HG03196 (cell line): ENCODE measurements around the gene TUT1.
A peak's percentile ranks its signal among the peaks of the same experiment; 100 is the strongest.
"Not testable (repeated sequence)": the region's sequence is repeated elsewhere in the genome, so short reads cannot be mapped to it uniquely, and the experiment has no call there.

Source experiments
- ATAC-seq: cut with Tn5 transposase; IDR thresholded peaks from one replicate; pipeline ENCODE4 v1.9.1; 2021; ENCODE audit not compliant: unreplicated experiment

Gene TUT1

DNA sequence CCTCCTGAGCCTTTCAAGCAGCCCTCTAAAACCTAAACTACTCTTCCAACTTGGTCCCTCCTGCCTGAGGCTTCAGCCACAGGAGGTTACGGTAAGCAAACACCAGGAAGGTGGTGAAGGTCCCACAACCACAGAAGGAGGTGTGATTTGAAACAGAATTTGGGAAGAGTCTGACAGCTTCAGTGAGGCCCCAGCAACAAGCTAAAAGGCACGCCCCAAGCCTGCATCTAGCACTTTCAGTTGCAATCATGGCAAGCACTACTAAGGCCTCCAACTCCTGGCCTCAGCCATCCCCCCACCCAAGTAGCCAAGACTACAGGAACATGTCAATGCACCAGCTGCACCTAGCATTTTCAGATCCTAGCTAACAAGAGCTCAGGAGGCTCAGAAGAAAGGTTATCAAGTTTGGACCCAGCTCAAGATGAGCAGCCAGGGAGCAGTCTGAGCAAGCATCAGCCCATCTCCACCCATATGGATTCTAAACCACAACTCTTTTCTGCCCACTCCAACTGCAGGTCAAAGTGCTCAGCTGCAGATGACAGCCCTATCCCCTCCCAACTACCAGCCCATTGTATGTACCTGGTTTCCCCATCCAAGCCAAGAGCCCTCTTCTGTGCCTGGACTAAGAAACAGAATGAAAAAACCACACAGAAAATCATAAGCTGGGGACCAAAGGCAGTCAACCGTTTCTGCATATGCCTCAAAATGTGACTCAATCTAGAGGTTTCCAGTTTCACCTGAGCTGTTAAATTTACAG is 34.3 kb downstream of the TUT1 start:
- ATAC-seq = peak; percentile 19

DNA sequence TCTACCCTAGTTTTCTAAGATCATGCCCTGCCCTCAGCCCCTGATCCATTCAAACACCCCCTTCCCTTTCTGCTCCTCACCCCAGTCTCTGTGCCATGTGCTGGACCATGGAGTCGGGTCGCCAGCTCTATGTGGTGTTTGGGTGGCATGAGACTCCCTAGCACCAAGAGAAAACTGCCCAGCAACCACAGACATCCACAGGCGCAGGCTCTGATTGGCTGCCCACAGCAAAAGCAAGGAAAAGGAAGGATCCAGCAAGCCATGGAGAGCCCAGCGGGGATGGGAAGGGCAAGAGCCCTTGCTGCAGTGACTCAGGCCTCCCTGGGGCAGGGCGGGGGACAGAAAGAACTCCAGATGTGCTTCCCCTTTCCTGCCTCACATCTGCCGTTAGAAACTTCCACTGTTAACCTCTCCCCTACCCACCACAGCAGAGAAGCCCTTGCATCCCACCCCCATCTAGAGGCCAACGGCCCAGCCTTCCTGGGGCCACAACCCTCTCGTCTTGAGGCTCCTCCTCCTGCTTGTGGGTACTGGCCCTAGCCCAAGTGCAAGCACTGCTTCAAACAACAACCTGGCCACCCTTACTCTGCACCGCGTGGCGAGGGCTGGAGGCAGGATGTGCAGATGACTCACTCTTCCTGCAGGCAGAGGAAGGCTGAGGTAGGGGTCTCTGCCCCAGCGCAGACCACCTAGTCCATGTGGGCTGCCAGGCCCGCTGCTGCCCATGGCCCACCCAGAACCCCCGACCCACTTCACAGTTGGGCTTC is 35.0 kb downstream of the TUT1 start:
- ATAC-seq = peak; percentile 41

DNA sequence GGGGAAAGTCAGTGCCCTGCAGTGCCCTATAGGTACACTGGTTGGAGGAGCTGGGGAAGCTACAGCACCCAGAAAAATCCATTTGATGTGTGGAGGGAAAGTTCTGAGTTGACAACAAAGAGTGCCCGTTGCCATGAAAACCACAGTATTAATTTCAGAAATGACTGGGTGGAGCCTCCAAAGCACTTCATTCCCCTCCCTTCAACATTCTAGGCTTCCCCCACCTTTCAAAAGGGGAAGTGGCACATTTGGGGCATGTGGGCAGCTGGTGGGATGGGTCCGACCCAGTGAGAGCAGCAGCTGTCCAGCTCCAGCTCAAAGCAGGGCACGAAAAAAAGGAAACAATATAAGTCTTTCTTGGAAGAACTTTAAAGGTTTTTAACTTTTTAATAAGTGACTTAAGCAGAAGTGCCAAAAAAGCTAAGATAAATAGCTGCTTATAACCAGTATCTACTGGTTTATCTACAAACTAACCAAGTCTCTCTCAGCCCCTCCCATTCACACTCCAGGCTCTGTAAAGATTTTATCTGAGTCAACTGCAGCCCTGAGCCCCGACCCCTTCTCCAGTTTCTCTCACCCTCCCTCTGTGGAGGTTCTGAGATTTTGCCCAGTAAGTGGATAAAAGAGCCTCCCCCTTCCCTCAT is 35.7 kb downstream of the TUT1 start:
- ATAC-seq = peak; percentile 32

DNA sequence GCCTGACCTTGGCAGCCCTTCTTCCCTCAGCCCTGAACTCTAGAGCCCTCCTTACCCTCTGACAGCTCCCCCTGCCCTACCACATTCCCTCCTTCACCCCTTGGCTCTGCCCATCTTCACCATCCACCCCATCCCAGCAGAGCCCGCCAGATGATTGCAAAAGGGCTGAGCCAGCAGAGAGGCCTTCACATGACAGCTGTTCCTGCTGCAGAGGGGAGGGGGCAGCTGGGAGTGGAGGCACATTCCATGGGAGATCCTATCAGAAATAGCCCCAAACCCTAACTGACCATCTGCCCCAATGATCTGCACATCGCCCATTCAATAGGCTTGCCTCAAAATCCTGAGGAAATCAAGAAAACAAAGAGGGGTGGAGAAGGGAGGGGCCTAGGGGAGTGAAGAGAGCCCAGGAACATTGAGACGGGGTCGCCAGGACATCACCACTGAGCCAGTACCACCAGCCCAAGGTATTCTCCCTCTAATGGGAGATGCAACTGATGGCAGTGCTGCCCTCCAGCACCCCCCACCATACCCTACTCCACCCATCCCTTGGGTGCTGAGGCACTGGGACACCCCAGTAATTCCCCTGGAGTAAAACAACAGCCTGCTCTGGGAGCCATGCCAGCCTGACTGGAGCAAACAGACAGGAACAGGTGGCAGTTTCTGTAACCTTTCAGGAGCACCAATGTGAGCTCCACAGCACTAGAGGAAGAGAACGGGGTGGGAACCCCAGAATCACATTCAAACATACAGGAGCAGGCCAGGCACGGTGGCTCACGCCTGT is 36.7 kb downstream of the TUT1 start:
- no peak for ATAC-seq

DNA sequence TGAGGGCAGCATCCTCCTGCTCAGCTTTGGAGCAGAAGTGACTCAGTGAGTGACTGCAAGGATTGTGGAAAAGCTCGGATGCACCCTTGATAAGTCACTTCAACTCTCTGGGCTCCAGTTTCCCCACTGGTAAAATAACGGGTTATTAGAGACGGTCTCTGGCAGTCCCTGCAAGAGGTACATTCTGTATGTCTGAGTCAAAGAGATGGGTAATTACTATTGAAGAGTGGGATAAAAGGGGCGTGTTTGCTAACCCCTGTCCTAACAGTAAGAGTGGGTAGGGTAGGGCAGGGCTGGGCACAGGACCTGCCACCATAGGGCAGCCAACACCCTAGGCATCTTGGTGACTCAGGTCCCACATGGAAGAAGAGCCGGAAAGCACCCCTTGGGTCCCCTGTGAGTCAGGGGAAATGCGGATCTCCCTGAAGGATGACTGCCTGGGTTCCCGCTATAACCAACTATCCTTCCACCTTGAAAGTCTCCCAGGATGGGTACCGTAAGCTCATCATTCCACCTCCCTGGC is 37.4 kb downstream of the TUT1 start:
- ATAC-seq = no peak

DNA sequence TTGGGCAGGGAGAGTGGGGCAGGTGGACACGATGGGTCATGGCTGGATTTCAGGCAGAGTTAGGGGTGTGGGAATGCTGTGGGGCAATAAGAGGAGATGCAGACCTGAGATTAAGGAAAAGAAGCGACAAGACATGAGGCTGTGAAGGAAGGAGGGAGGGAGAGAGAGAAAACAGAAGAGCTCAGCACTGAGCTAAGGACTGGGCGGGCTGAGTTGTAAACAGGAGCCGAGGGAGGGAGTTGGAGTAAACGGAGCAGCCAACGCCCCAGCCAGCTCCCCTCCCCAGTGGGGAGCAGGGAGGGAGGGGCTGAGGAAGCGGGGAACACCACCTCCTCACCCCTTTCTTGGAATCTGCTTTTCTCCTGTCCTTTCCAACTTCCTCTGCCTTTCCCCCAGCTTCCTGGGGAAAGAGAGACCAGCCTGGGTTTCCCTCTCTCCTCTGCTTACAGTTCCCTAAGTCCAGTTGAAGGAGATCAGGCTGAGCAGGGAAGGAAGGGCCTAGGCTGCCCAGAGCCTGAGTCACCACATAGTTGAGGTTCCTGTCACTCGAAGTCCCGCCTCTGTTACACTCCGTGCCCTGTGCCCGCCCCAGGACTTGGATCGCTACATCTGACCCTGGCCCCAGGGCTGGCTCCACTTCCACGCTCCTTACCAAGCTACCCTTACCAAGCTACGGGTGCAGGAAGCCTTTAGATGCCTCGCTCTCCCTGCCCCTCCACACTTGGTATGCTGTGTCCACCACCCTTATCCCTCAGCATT is 38.1 kb downstream of the TUT1 start:
- ATAC-seq = no peak

DNA sequence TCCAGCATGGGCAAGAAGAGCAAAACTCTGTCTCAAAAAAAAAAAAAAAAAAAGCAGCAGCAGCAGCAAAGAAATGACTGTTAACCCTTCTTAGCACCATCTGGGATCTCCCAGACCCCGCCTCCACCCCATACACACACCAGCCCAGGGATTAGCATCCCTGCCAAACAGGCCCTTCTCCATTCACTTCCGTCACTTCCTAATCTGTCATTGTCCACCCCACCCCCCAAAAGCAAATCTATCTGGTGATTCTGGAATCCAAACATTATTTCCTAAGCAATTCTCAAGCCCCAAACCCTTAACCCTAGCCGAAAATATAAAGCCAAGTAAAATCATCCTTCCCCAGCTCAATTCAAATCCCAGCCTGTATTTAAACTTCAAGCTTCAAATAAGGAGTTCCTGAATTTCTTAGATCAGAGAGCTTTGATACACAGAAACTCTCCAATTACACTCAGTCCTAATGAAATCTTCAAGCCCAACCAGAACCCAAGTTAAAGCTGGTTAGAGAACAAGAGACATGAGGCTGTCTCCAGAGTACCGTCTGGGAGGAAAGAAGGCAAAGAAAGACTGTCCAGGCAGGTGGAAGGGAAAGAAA is 38.7 kb downstream of the TUT1 start:
- ATAC-seq = no peak

DNA sequence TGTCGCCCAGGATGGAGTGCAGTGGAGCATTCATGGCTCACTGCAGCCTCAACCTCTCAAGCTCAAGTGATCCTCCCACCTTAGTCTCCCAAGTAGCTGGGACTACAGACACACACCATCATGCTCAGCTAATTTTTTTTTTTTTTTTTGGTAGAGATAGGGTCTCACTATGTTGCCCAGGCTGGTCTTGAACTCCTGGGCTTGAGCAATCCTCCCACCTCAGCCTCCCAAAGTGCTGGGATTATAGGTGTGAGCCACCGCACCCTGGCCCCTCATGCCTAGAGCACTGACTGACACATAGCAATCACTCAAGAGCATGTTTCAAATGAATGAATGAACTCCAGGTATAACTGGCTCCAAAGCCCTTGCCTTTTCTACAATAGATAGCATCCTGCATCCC is 40.8 kb downstream of the TUT1 start:
- not testable (repeated sequence) for ATAC-seq

DNA sequence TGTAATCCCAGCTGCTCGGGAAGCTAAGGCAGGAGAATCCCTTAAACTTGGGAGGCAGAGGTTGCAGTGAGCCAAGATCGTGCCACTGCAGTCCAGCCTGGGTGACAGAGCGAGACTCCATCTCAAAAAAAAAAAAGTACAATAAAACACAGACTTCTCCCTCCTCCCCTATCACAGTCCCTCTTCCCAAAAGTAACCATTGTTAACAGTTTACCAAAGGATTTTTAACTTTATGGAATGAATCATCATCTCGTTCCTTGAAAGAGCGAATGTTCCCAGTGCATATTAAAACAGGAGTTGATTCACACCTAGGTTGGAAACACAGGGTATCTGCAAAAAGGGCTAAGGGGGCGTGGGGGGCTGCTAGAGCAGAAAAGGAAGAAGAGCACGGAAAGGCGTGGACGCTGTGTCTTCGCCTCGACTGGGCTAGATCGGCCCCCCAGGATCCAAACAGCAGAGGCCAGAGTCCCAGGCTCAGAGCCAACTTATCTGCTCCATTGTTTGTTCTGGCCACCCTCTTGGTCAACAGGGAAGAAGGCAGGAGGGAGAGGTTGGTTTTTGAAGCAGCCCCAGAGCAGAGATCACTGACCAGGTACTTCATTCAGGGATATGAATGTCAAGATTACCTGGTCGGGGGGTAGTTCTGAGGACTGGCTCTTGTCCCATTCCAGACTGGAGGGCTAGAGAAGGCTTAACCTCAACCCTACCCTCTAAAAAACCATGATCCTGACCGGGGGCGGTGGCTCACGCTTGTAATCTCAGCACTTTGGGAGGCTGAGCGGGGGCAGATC is 42.6 kb downstream of the TUT1 start:
- no peak for ATAC-seq

DNA sequence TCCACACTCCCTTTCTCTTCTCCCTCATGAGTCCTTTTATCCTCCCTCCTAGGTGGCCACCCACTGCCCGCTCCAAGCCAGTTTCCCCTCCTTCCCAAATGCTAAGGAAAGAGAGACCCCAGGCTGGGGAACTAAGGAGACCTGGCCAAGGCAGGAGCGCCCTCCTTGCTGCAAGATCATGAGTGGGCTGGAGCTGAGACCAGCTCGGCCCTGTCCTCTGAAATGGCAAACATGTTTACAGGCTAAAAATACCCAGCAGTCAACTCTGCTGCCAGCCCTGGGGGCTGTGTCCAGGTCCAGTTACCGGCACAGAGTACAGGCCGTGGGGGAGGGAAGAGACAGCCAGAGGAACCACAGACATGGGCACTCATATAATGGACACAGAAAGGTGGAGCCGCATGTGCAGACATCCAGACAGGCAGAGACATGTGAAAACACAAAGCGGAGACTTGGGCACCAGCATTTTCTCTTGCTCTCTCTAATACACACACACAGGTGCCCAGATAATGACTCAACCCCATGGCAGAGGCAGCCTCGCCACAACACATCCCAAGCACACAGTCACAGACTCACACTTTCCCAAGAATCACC is 43.5 kb downstream of the TUT1 start:
- ATAC-seq = no peak

DNA sequence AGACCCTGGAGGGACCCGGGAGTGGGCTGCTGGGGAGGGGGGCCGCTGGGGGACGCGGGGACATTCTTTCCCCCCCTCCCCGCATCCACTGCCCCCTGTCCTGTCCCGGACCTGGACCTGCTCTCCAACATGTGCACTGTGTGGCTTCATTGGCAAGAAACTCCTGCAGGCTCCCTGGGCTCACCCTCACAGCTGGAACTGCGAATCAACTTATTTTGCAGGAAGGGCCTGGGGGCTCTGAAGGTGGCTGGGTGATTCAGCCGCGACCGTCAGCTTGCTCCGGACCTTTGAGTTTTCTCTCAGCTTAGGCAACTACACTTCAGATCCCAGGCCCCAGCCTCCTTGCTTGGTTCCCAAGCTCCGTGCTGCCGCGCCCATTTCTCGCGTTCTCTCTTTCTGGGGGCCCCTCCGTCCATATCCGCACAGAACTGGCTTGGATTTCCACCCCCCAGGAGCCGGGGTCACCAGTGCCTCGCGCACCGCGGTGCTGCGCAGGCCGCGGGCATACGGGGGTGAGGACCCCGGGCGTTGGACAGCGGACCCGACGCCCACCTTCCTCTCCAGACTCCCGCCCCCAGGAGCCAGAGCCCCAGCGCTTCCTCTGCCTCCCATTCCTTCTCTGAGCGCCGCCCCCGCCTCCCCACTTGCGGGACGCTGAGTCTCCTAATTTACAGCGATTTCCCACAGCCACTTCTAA is 44.2 kb downstream of the TUT1 start:
- no peak for ATAC-seq

DNA sequence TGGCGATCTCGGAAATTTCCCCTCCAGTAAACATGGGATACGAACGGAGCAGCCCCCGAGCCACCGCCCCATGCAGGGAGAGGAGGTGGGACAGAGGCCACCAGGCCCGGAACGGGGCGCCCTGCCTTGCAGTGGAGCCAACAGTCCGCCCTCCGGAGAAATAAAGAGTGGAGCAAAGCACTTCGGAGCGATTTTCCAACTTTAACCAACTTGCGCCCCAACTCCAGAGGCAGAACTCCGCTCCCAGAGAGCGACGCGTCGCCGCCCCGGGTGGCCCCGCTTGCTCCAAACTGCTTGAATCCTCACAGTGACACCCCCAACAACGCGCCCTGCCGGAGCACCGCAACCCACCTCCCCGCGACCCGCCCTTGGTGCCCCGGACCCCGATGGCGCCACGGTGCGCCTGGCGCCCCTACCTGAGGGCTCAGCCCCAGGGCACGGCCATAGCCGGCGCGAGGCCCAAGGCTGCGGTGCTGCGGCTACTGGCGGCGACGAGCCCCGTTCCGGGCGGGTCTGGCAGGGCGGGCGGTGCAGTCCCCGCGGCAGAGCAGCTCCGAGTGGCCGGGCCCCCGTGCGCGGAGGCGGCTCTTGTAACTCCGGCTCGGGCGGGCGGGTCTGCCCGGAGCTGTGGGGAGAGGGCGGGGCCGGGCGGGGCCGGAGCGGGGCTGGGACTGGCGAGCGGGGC is 44.9 kb downstream of the TUT1 start, which contains the start of gene AHNAK:
Gene AHNAK (minus strand): TSS at position 563 of the 685 bp plus-strand sequence. CDS start 10,708 bp downstream, outside the sequence.
- no peak for ATAC-seq

DNA sequence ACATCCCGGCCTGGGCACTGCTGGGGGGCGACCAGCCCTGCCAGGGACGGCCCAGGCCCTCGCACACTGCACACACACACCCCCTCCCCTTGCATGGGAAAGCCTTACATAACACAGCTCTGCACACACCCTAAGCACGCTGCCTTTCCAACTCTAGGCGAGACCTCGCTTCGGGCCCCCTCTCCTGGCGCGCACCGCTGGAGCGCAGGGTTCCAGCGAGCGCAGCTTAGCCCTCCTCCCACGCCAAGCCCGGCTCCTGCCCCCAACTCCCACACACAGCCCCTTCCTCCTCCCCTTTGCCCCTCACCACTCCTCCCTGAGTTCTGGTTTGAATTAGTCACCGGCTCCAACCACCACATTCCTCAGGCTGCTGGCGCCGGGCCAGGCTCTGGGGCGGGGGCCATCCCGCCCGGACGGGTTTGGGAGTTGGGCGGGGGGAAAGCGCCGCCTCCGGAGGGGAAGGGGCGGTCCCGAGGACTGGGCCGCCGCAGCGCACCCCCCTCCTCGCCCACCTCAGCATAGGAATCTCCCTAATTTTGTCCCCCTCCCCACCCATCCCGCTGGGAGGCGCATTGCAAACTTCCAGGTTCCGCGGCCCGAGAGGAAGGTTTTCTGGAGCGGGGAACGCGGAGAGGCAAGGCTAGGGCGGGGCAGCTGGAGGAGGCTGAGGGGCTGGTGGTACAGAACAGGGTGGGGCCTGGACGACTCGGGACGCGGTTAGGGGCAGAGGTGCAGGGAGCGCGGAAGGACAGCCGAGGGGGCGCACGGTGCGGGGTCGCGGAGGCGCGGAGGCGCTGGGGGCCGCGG is 45.7 kb downstream of the TUT1 start:
- ATAC-seq = no peak

DNA sequence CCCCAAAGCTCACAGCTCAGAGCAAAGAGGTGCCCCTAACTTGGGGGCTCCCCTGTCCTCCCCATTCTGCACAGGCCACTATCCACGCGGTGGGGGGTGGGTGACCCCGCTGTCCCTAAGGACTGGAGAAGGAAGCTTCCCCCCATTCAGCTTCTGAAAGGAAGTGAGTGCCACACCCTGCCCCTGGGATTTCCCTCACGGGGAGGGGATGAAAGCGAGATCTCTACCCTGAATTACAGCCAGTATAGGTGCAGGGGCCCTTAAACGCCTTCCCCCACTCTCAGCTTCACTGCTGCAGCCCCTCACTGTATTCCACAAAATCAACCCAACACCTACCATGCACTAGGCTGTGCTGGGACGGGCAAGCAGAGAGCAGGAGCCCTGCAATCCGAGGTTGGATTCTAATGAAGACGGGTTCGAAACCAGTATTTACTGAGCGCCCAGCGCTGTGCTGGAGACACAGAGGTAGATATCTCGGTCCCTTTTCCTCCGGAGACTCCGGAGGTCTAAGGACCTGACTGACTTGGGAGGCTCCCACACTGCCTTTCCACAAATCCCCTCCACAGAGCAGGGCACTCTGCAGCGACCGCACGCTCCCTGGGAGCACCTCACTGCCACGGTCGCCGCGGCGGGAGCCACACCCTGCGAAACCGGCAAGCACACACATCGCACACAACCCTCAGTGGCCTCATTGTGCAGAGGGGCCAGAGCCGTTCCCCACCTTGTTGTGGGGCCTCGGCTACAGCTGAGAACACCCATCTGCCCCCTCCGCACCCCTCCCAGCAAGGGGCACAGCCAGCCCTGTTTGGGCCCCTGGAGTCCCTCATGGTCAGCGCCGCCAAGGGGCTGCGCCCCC is 46.5 kb downstream of the TUT1 start:
- no peak for ATAC-seq

DNA sequence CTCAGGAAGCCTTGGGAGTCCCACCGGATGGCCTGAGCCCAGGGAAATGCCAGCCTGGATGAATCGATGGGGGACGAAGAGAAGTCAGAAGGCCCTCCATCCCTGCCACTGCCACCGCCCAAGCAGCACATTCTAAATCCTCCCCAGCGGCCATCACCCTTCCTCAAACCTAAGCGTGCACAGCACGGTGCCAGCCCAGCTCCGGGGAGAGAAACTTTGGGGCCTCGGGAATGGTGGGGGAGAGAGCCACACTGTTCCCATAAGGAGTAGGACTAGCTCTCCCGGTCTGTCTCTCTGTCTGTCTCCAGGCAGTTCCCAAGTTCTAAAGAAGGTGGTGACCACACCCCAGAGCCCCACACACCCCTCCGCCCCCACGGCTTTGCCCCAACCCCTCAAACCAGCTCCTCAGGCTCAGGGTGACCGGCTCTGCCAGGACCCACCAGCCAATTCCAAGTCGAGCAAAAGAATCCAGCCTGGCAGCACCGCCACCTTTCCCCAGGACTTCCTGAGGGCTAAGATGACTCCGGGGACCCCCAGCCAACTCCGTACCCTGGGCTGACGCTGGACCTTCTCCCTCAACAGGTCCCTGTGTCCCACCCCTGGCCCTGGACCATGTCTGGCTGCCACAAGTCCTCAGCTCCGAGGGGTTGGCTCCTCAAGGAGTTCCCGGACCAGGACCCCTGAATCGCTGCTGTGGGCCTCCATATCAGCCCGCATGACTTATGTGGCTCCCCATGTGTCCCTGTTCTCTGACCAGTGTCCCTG is 47.5 kb downstream of the TUT1 start:
- ATAC-seq = no peak
